ENCODE results near the gene MGAT4B. TPM values are rescaled to one million over a fixed set of nuclear protein-coding genes. Genes with fewer than 3 reads are reported as not detected.
A peak's percentile ranks its signal among the peaks of the same experiment; 100 is the strongest.

The MGAT4B gene
- total RNA-seq, 1 experiment from 2014 or later, result 59.5 TPM

- POLR2A ChIA-PET (ENCODE audit: low non-redundant PET), result no interaction called here
- no TSS peak for BruUV-seq (replicated peaks)
These were observed 46.8 kb downstream of the MGAT4B start for GRCh38 chr5:179759581-179760551.

GRCh38 chr5:179758955-179759354 is 47.7 kb downstream of the MGAT4B start:
- BruUV-seq (replicated peaks), result no TSS peak
- Histone ChIP-seq H3K9me3 (ENCODE audit: low read depth, low read length, poor library complexity, severe bottlenecking) (no peaks in the 10 kb centered on the region), H3K4me1 (ENCODE audit: insufficient read depth, low read length, poor library complexity, severe bottlenecking) (peaks cover 25% of the 10 kb centered on the region), H3K27me3 (replicated peaks; ENCODE audit: insufficient read depth, low read depth, low read length, poor library complexity) (no peaks in the 10 kb centered on the region), H3K4me3 (ENCODE audit: low read depth, low read length, poor library complexity, severe bottlenecking) (no peak overlapping the region), H3K27ac (ENCODE audit: low read depth, low read length, poor library complexity, severe bottlenecking) (no peak overlapping the region), H3K36me3 (ENCODE audit: insufficient read depth, low read length, poor library complexity, severe bottlenecking) (no peaks in the 10 kb centered on the region)
- intact Hi-C loops (cut with micrococcal nuclease; ENCODE audit: unreplicated experiment), result no loop called here
- CTCF ChIA-PET, result no interaction called here
- POLR2A ChIA-PET (ENCODE audit: low non-redundant PET), result no interaction called here
- TF ChIP-seq CTCF (conservative IDR thresholded peaks at IDR 0.05; ENCODE audit: low read depth, low read length) (no peak), EZH2 (IDR thresholded peaks at IDR 0.05; ENCODE audit: borderline replicate concordance, low read depth, low read length, poor library complexity, severe bottlenecking) (no peak)
- no peak for DNase-seq (ENCODE audit: low spot score)

More at GRCh38 chr5:179759581-179760551, 46.8 kb downstream of the MGAT4B start:
- H3K4me1 ChIP-seq (ENCODE audit: insufficient read depth, low read length, poor library complexity, severe bottlenecking), result peaks cover 29% of the 10 kb centered on the region
- H3K27me3 ChIP-seq (replicated peaks; ENCODE audit: insufficient read depth, low read depth, low read length, poor library complexity), result no peaks in the 10 kb centered on the region
- intact Hi-C loops (cut with micrococcal nuclease; ENCODE audit: unreplicated experiment), result no loop called here
- peak overlapping the region; percentile 42 for H3K27ac ChIP-seq (ENCODE audit: low read depth, low read length, poor library complexity, severe bottlenecking)
- no peaks in the 10 kb centered on the region for H3K9me3 ChIP-seq (ENCODE audit: low read depth, low read length, poor library complexity, severe bottlenecking)
- TF ChIP-seq CTCF (conservative IDR thresholded peaks at IDR 0.05; ENCODE audit: low read depth, low read length), result no peak
- no peak for TF ChIP-seq EZH2 (IDR thresholded peaks at IDR 0.05; ENCODE audit: borderline replicate concordance, low read depth, low read length, poor library complexity, severe bottlenecking)
- CTCF ChIA-PET, result no interaction called here
- H3K4me3 ChIP-seq (ENCODE audit: low read depth, low read length, poor library complexity, severe bottlenecking), result no peak overlapping the region
- DNase-seq (ENCODE audit: low spot score), result no peak
- H3K36me3 ChIP-seq (ENCODE audit: insufficient read depth, low read length, poor library complexity, severe bottlenecking), result no peaks in the 10 kb centered on the region

GRCh38 chr5:179755022-179755421 is 51.6 kb downstream of the MGAT4B start:
- H3K27ac ChIP-seq (ENCODE audit: low read depth, low read length, poor library complexity, severe bottlenecking), result no peak overlapping the region
- CTCF ChIA-PET, result no interaction called here
- no peaks in the 10 kb centered on the region for H3K4me1 ChIP-seq (ENCODE audit: insufficient read depth, low read length, poor library complexity, severe bottlenecking)
- TF ChIP-seq CTCF (conservative IDR thresholded peaks at IDR 0.05; ENCODE audit: low read depth, low read length), result no peak
- TF ChIP-seq EZH2 (IDR thresholded peaks at IDR 0.05; ENCODE audit: borderline replicate concordance, low read depth, low read length, poor library complexity, severe bottlenecking), result no peak
- intact Hi-C loops (cut with micrococcal nuclease; ENCODE audit: unreplicated experiment), result no loop called here
- no peak overlapping the region for H3K4me3 ChIP-seq (ENCODE audit: low read depth, low read length, poor library complexity, severe bottlenecking)
- no peak for DNase-seq (ENCODE audit: low spot score)
- no peaks in the 10 kb centered on the region for H3K36me3 ChIP-seq (ENCODE audit: insufficient read depth, low read length, poor library complexity, severe bottlenecking)
- POLR2A ChIA-PET (ENCODE audit: low non-redundant PET), result no interaction called here
- H3K9me3 ChIP-seq (ENCODE audit: low read depth, low read length, poor library complexity, severe bottlenecking), result no peaks in the 10 kb centered on the region
- no peaks in the 10 kb centered on the region for H3K27me3 ChIP-seq (replicated peaks; ENCODE audit: insufficient read depth, low read depth, low read length, poor library complexity)
- BruUV-seq (replicated peaks), result no TSS peak
